ENCODE data around the gene MYOCD.

The MYOCD gene, protein sequence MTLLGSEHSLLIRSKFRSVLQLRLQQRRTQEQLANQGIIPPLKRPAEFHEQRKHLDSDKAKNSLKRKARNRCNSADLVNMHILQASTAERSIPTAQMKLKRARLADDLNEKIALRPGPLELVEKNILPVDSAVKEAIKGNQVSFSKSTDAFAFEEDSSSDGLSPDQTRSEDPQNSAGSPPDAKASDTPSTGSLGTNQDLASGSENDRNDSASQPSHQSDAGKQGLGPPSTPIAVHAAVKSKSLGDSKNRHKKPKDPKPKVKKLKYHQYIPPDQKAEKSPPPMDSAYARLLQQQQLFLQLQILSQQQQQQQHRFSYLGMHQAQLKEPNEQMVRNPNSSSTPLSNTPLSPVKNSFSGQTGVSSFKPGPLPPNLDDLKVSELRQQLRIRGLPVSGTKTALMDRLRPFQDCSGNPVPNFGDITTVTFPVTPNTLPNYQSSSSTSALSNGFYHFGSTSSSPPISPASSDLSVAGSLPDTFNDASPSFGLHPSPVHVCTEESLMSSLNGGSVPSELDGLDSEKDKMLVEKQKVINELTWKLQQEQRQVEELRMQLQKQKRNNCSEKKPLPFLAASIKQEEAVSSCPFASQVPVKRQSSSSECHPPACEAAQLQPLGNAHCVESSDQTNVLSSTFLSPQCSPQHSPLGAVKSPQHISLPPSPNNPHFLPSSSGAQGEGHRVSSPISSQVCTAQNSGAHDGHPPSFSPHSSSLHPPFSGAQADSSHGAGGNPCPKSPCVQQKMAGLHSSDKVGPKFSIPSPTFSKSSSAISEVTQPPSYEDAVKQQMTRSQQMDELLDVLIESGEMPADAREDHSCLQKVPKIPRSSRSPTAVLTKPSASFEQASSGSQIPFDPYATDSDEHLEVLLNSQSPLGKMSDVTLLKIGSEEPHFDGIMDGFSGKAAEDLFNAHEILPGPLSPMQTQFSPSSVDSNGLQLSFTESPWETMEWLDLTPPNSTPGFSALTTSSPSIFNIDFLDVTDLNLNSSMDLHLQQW

DNA sequence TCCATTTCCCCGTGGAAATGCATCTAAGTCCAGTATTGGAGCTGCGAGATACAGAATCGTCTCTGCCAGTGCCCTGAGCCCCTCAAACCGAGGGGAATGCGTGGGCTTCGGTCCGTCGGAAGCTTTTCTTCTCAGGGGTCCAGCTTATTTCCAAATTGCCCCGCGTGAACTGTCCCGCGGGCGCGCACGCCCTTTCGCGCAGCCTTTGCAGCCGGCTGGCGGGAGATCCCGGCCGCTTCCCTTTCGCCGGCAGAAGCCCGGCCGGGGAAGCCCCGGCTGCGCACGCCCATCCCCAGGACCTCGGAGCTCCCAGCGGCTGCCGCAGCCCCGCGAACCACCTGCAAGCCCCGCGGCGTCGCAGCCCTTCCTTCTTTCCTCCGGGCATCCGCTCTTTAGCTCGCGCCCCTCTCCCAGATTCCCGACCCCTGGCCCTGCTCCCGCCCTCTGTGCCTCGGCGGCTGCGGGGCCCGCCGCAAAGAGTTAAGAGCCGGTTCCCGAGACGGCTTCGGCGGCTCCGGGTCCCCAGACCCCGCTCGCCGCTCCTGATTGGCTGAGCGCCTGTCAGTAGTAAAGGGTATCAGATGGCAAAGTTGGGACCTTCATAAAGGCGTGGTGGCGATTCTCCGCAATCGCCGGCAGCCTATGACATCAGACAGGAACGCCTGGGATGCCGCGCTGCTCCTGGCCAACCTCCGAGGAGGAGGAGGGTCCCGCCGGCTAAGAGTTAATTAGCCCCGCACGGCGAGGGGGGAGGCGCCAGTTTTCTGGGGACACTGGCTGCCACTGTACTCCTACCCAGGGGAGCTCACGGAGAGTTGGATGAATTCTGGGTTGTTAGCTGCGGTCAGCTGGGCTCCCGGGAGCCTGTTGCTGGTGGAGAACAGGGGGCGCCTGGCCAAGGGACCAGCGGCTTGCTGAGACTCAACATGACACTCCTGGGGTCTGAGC, at the start of gene MYOCD:
Gene MYOCD, plus strand, starts transcription at position 628 of the 948 bp plus-strand sequence. Its CDS starts 299 bp downstream, at position 927.
- H3K27ac ChIP-seq = no peak within 1 kb of the TSS

DNA sequence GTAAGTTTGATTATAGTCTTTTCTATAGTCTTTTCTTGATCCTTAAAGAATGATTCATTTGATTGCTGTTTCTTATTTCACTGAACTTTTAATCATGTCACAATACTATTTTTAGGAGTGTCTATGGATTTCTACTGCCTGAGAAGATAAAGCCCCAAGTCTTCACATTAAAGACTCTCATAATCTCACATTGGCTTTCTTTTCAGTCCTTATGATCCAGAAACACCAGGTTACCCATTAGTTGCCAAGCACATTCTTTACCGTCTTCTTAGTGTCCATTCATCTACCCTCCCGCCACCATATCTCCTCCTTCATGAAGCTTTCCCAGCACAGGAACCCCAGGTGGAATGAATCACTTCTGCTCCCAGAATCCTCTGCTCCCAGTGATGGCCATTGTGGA, 49.5 kb upstream of the MYOCD start:
- no peaks in the 10 kb centered on the region for H3K4me1 ChIP-seq
- H3K36me3 ChIP-seq (ENCODE audit: control insufficient read depth, insufficient read depth, low read length) = no peaks in the 10 kb centered on the region
- no peaks in the 10 kb centered on the region for H3K79me2 ChIP-seq
- TF ChIP-seq, protein P1, sequence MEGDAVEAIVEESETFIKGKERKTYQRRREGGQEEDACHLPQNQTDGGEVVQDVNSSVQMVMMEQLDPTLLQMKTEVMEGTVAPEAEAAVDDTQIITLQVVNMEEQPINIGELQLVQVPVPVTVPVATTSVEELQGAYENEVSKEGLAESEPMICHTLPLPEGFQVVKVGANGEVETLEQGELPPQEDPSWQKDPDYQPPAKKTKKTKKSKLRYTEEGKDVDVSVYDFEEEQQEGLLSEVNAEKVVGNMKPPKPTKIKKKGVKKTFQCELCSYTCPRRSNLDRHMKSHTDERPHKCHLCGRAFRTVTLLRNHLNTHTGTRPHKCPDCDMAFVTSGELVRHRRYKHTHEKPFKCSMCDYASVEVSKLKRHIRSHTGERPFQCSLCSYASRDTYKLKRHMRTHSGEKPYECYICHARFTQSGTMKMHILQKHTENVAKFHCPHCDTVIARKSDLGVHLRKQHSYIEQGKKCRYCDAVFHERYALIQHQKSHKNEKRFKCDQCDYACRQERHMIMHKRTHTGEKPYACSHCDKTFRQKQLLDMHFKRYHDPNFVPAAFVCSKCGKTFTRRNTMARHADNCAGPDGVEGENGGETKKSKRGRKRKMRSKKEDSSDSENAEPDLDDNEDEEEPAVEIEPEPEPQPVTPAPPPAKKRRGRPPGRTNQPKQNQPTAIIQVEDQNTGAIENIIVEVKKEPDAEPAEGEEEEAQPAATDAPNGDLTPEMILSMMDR (IDR thresholded peaks at IDR 0.05) = no peak
- H3K4me3 ChIP-seq (ENCODE audit: low read depth, low read length) = no peak overlapping the region
- H2AFZ ChIP-seq = no peak overlapping the region
- H3K9ac ChIP-seq = no peak overlapping the region
- no peak overlapping the region for H3K27ac ChIP-seq
- H3K4me2 ChIP-seq (ENCODE audit: low read length) = no peak overlapping the region
- no peaks in the 10 kb centered on the region for H3K27me3 ChIP-seq (ENCODE audit: control insufficient read depth, insufficient read depth, low read length)
- H3K9me3 ChIP-seq (ENCODE audit: control insufficient read depth, low read length) = no peaks in the 10 kb centered on the region

More for the DNA sequence above, at the start of gene MYOCD:
- no peak within 1 kb of the TSS for H3K9ac ChIP-seq
- peak within 1 kb of the TSS; percentile 81 for H2AFZ ChIP-seq
- no peaks in the 10 kb centered on the region for H3K27me3 ChIP-seq (ENCODE audit: control insufficient read depth, insufficient read depth, low read length)
- H3K9me3 ChIP-seq (ENCODE audit: control insufficient read depth, low read length) = no peaks in the 10 kb centered on the region
- peak within 1 kb of the TSS; percentile 45 for H3K4me3 ChIP-seq (ENCODE audit: low read depth, low read length)
- H3K4me1 ChIP-seq = no peaks in the 10 kb centered on the region
- TF ChIP-seq, protein P1 (IDR thresholded peaks at IDR 0.05) = no peak
- no peaks in the 10 kb centered on the region for H3K79me2 ChIP-seq
- no peaks in the 10 kb centered on the region for H3K36me3 ChIP-seq (ENCODE audit: control insufficient read depth, insufficient read depth, low read length)
- peak within 1 kb of the TSS; percentile 62 for H3K4me2 ChIP-seq (ENCODE audit: low read length)

DNA sequence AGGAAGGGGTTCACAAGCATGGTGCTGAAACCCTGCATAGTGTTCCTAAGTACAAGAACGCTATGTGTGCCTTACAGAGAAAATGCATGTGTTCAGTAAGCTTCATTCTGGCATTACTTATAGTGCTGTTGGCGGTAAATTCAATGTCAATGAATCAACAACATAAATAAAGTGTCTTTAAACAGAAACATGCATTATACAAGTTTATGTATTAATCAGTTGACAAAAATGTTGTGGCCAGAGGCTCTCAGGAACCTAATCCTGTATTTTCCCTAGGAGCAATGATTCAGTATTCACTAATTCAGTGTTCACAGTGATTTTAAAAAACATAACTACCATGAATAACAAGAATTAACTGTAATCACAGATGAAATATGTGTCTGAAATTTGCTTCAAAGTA, 47.1 kb upstream of the MYOCD start:
- no peak overlapping the region for H3K4me3 ChIP-seq (ENCODE audit: low read depth, low read length)
- no peak overlapping the region for H3K9ac ChIP-seq
- no peaks in the 10 kb centered on the region for H3K4me1 ChIP-seq
- no peak overlapping the region for H3K4me2 ChIP-seq (ENCODE audit: low read length)
- H3K27ac ChIP-seq = no peak overlapping the region
- no peaks in the 10 kb centered on the region for H3K79me2 ChIP-seq
- no peaks in the 10 kb centered on the region for H3K9me3 ChIP-seq (ENCODE audit: control insufficient read depth, low read length)
- no peaks in the 10 kb centered on the region for H3K36me3 ChIP-seq (ENCODE audit: control insufficient read depth, insufficient read depth, low read length)
- no peaks in the 10 kb centered on the region for H3K27me3 ChIP-seq (ENCODE audit: control insufficient read depth, insufficient read depth, low read length)
- TF ChIP-seq, protein P1 (IDR thresholded peaks at IDR 0.05) = no peak
- no peak overlapping the region for H2AFZ ChIP-seq

DNA sequence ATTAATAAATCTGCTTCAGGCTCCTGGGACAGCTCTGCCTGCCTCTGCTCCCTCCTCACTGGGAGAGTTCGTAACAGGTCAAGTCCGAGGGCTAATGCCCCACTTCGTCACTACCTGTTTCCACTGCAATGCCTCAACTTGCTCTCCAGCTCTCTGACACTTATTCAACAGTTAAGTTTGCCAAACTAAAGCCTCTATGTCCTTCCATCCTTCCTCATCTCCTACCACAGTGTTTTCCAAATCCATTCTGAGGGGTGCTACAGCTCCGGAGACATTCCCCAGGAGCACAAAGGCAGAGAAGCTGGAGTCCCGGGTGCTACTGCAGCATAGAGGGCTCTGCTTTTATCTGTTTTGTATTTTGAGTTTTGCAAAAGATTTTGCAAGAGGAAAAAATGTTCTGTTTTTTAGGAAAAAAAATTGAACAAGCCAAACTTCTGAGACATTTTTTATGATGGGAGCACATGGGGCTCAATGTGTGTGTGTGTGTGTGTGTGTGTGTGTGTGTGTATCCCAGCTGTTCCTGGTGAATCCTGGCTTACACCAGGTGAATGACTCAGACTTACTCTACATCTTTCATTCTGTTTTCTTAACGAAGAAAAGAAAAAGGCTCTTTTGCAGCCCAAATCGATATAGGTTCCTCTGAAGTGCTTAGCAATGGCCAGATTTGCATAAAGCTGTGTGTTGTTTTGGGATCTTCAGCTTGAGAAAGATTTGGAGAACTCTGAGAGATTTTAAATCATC, 46.1 kb upstream of the MYOCD start:
- no peak overlapping the region for H3K9ac ChIP-seq
- no peak overlapping the region for H3K27ac ChIP-seq

More for the DNA sequence above, 46.1 kb upstream of the MYOCD start:
- no peaks in the 10 kb centered on the region for H3K4me1 ChIP-seq
- H3K9me3 ChIP-seq (ENCODE audit: control insufficient read depth, low read length) = no peaks in the 10 kb centered on the region
- TF ChIP-seq, protein P1 (IDR thresholded peaks at IDR 0.05) = no peak
- no peaks in the 10 kb centered on the region for H3K36me3 ChIP-seq (ENCODE audit: control insufficient read depth, insufficient read depth, low read length)
- H3K27me3 ChIP-seq (ENCODE audit: control insufficient read depth, insufficient read depth, low read length) = no peaks in the 10 kb centered on the region
- H3K4me3 ChIP-seq (ENCODE audit: low read depth, low read length) = no peak overlapping the region
- H2AFZ ChIP-seq = no peak overlapping the region
- H3K4me2 ChIP-seq (ENCODE audit: low read length) = no peak overlapping the region
- H3K79me2 ChIP-seq = no peaks in the 10 kb centered on the region

Data from parathyroid adenoma (tissue), 2 donors.